Caco-2 (cell line): ENCODE data around the gene HOXB3. TPM values are rescaled to one million over a fixed set of nuclear protein-coding genes. Genes with fewer than 3 reads are reported as not detected.
A peak's percentile ranks its signal among the peaks of the same experiment; 100 is the strongest.

Experiments
- BruUV-seq: library from RNA; stranded (reverse); fragments of 400-500 nt; replicated peaks from 2 replicates; lab custom pipeline; 2021; lab: Mats Ljungman, UMichigan
- CTCF ChIA-PET: fragments of 300-600 bp; sonication (Branson Sonifier 250); formaldehyde crosslinking; loops from one replicate; lab custom pipeline; 2022; ENCODE audit warnings: antibody characterized with exemption; lab: Charles Lee
- POLR2A ChIA-PET: fragments of 300-600 bp; sonication (Branson Sonifier 250); formaldehyde crosslinking; loops from one replicate; lab custom pipeline; 2022; ENCODE audit warnings: antibody characterized with exemption; lab: Charles Lee
- DNase-seq, 2 experiments: peaks; one replicate each; pipeline versions ENCODE4 v3.0.0 to v3.0.0-alpha.2; 2020 to 2022
- H3K27me3 ChIP-seq: replicated peaks from 2 replicates; pipeline ENCODE4 v1.6.0; 2011; ENCODE audit warnings: low read length; ENCODE audit not compliant: control insufficient read depth, insufficient read depth
- H3K36me3 ChIP-seq: 2 replicates; pipeline ENCODE4 v1.5.1; 2011; ENCODE audit warnings: low read length; ENCODE audit not compliant: control insufficient read depth, insufficient read depth
- H3K4me1 ChIP-seq: fragments of 250-450 bp; sonication (Bioruptor Pico); 2 replicates; pipeline ENCODE4 v1.5.1; 2020; ENCODE audit warnings: mild to moderate bottlenecking
- H3K4me3 ChIP-seq: 2 replicates; pipeline ENCODE4 v1.5.1; 2011; ENCODE audit warnings: low read depth, mild to moderate bottlenecking, control low read depth, low read length
- H3K9me3 ChIP-seq: fragments of 250-450 bp; sonication (Bioruptor Pico); 2 replicates; pipeline ENCODE4 v1.5.1; 2020; ENCODE audit warnings: mild to moderate bottlenecking, moderate library complexity
- H3K27ac Mint-ChIP-seq: one replicate; pipeline ENCODE4 v1.8.0; 2022; ENCODE audit warnings: mixed read lengths; ENCODE audit not compliant: unreplicated experiment
- H3K27me3 Mint-ChIP-seq: one replicate; pipeline ENCODE4 v1.8.0; 2022; ENCODE audit warnings: mixed read lengths; ENCODE audit not compliant: insufficient read depth, unreplicated experiment
- H3K36me3 Mint-ChIP-seq: one replicate; pipeline ENCODE4 v1.8.0; 2022; ENCODE audit warnings: mild to moderate bottlenecking, mixed read lengths; ENCODE audit not compliant: insufficient read depth, unreplicated experiment
- H3K4me1 Mint-ChIP-seq: one replicate; pipeline ENCODE4 v1.8.0; 2022; ENCODE audit warnings: low read depth, mixed read lengths; ENCODE audit not compliant: unreplicated experiment
- H3K4me3 Mint-ChIP-seq: one replicate; pipeline ENCODE4 v1.8.0; 2022; ENCODE audit warnings: mild to moderate bottlenecking, moderate library complexity, mixed read lengths; ENCODE audit not compliant: unreplicated experiment
- H3K9me3 Mint-ChIP-seq: one replicate; pipeline ENCODE4 v1.8.0; 2022; ENCODE audit warnings: mixed read lengths; ENCODE audit not compliant: unreplicated experiment
- CTCF ChIP-seq, 2 experiments: fragments of 200-600 bp in 1 of 2; IDR thresholded peaks; 1 replicate in 1 of 2; 2 replicates in 1 of 2; pipeline versions ENCODE4 v1.5.1 to v1.8.0; 2011 to 2022; ENCODE audit warnings: antibody characterized with exemption in 1 of 2, control low read depth in 1 of 2, inconsistent platforms in 1 of 2, low read depth in 1 of 2, low read length in 1 of 2, mild to moderate bottlenecking in 1 of 2, moderate library complexity in 1 of 2; ENCODE audit not compliant: insufficient read depth in 1 of 2, severe bottlenecking in 1 of 2, unreplicated experiment in 1 of 2
- intact Hi-C: fragments of 100-400 bp; cut with micrococcal nuclease; formaldehyde crosslinking; loops from one replicate; pipeline ENCODE4 v1.10.0; 2022; ENCODE audit not compliant: unreplicated experiment
- total RNA-seq: library from RNA; stranded (reverse); gene quantifications from 2 replicates; pipeline ENCODE4 v1.2.3, GENCODE V29; 2022

Gene HOXB3
- total RNA-seq, 1 experiment from 2014 or later = 7.2 TPM

DNA sequence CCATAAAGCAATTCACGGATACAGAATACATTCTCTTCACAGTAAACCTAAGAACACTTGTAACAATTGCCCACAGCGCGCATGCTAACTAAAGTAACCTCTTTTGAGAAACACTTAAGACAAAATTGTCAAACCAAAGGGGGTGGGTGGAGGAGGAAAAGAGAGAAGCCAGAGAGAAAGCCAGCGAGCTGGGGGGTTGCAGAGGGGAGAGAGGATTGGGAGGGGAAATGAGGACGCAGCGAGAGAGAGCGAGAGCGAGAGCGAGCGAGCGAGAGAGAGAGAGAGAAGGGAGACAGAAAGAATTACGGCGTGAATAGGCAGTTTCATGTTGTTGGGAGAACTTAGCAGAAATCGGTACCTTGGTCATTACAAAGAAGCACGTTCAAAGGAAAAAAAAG is 22.4 kb upstream of the HOXB3 start:
- Mint-ChIP-seq H3K36me3 (peaks cover 15% of the 10 kb centered on the region), H3K27me3 (peaks cover 41% of the 10 kb centered on the region), H3K4me1 (peaks cover 36% of the 10 kb centered on the region), H3K9me3 (no peaks in the 10 kb centered on the region), H3K27ac (peak overlapping the region; percentile 4), H3K4me3 (peak overlapping the region; percentile 86)
- Histone ChIP-seq H3K27me3 (peaks cover 7% of the 10 kb centered on the region), H3K4me1 (peaks cover 9% of the 10 kb centered on the region), H3K36me3 (no peaks in the 10 kb centered on the region), H3K4me3 (peak overlapping the region; percentile 70), H3K9me3 (no peaks in the 10 kb centered on the region)
- intact Hi-C loops = loop anchor here (2.0 kb wide), 1 partner anchor 460 kb away; no protein-coding TSS in a partner anchor
- ChIA-PET POLR2A (interaction anchor here (0.8 to 0.9 kb wide), 2 partner anchors 13 to 565 kb away, joined by 3 to 5 read pairs; partner anchors contain the start of gene NFE2L1), CTCF (interaction anchor here (0.5 to 1.4 kb wide), 30 partner anchors 9 to 587 kb away, joined by 3 to 28 read pairs (median 4); partner anchors contain the start of genes HOXB5, HOXB9 and NFE2L1)
- no TSS peak for BruUV-seq
- no peak for DNase-seq
- TF ChIP-seq CTCF (IDR thresholded peaks at IDR 0.05; ENCODE audit: insufficient read depth in 1 of 2, low read depth in 1 of 2, low read length in 1 of 2, severe bottlenecking in 1 of 2, unreplicated experiment in 1 of 2) = no peak

GRCh38 chr17:48611681-48612455 is 21.8 kb upstream of the HOXB3 start:
- Mint-ChIP-seq H3K36me3 (peaks cover 15% of the 10 kb centered on the region), H3K4me3 (peak overlapping the region; percentile 86), H3K9me3 (no peaks in the 10 kb centered on the region), H3K4me1 (peaks cover 31% of the 10 kb centered on the region), H3K27me3 (peaks cover 35% of the 10 kb centered on the region), H3K27ac (peak overlapping the region; percentile 72)
- peaks cover 7% of the 10 kb centered on the region for H3K27me3 ChIP-seq
- H3K36me3 ChIP-seq = no peaks in the 10 kb centered on the region
- H3K4me1 ChIP-seq = peaks cover 9% of the 10 kb centered on the region
- ChIA-PET POLR2A (no interaction called here), CTCF (interaction anchor here (1.3 kb wide), 1 partner anchor 260 kb away, joined by 13 read pairs; no protein-coding TSS in a partner anchor)
- no TSS peak for BruUV-seq
- DNase-seq = peak; percentile 81 to 88
- peak overlapping the region; percentile 70 for H3K4me3 ChIP-seq
- H3K9me3 ChIP-seq = no peaks in the 10 kb centered on the region
- TF ChIP-seq CTCF (IDR thresholded peaks at IDR 0.05; ENCODE audit: insufficient read depth in 1 of 2, low read depth in 1 of 2, low read length in 1 of 2, severe bottlenecking in 1 of 2, unreplicated experiment in 1 of 2) = peak in 1 of 2 experiments; percentile 1
- intact Hi-C loops = loop anchor here (2.0 kb wide), 1 partner anchor 459 kb away; no protein-coding TSS in a partner anchor

DNA sequence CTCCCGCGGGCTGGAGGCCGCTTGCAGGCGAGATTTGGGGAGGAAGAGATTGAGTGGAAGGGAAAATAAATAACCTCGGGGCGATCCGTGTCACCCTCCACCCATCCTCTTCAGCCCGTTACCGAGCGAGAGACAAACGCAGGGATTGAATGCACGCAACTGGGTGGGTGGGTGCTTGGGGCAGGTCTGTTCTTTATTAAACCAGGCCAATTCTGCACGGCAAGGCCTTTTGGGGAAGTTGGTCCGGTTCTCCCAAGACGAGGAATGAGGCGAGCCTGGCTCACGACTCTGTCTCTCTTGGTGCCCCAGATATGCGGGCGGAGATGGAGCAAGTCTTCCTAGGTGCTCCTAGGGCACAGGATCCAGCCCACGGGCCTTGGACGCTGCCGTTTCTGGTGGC is 21.2 kb upstream of the HOXB3 start:
- DNase-seq = no peak
- no peak for TF ChIP-seq CTCF (IDR thresholded peaks at IDR 0.05; ENCODE audit: insufficient read depth in 1 of 2, low read depth in 1 of 2, low read length in 1 of 2, severe bottlenecking in 1 of 2, unreplicated experiment in 1 of 2)
- peaks cover 29% of the 10 kb centered on the region for H3K4me1 Mint-ChIP-seq

More for the DNA sequence above, 21.2 kb upstream of the HOXB3 start:
- intact Hi-C loops = no loop called here
- peaks cover 9% of the 10 kb centered on the region for H3K4me1 ChIP-seq
- no peaks in the 10 kb centered on the region for H3K9me3 ChIP-seq
- no TSS peak for BruUV-seq
- ChIA-PET CTCF (no interaction called here), POLR2A (no interaction called here)
- H3K4me3 Mint-ChIP-seq = peak overlapping the region; percentile 86
- peaks cover 1% of the 10 kb centered on the region for H3K27me3 ChIP-seq
- peak overlapping the region; percentile 70 for H3K4me3 ChIP-seq
- H3K27ac Mint-ChIP-seq = peak overlapping the region; percentile 72
- peaks cover 31% of the 10 kb centered on the region for H3K27me3 Mint-ChIP-seq
- H3K36me3 Mint-ChIP-seq = peaks cover 15% of the 10 kb centered on the region
- H3K9me3 Mint-ChIP-seq = no peaks in the 10 kb centered on the region
- H3K36me3 ChIP-seq = no peaks in the 10 kb centered on the region
